Cerebellar nuclear complex (tissue), 1 donor: ENCODE data around the gene WFDC11.
"Not testable (repeated sequence)": the region's sequence is repeated elsewhere in the genome, so short reads cannot be mapped to it uniquely, and the experiment has no call there.

Experiments used
- DNase-seq, 2 experiments: peaks; one replicate each; lab custom pipeline; 2025; lab: John Stamatoyannopoulos, UW

Gene WFDC11

DNA sequence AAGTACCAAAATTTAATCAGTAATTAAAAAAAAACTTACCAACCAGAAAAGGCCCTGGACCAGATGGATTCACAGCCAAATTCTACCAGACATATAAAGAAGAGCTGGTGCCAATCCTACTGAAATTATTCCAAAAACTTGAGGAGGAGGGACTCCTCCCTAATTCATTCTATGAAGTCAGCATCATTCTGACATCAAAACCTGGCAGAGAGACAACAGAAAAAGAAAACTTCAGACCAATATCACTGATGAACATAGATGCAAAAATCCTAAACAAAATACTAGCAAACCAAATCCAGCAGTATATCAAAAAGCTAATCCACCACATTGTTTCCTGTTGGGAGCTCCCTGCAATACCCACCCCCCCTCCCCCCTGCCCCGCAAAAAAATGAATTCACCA, at the start of gene WFDC11:
Gene WFDC11 (minus strand): TSS at position 101 of the 400 bp plus-strand sequence. CDS start 19,639 bp downstream, outside the sequence.
- DNase-seq: no peak

DNA sequence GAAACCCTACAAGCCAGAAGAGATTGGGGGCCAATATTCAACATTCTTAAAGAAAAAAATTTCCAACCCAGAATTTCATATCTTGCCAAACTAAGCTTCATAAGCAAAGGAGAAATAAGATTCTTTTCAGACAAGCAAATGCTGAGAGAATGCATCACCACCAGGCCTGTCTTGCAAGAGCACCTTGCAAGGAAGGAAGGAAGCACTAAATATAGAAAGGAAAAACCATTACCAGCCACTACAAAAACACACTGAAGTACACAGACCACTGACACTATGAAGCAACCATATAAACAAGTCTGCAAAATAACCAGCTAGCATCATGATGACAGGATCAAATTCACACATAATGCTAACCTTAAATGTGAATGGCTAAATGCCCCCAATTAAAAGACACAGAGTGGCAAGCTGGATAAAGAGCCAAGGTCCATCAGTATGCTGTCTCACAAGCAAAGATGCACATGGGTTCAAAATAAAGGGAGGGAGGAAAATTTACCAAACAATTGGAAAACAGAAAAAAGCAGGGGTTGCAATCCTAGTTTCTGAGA, 46.2 kb upstream of the WFDC11 start:
- DNase-seq: not testable (repeated sequence)

DNA sequence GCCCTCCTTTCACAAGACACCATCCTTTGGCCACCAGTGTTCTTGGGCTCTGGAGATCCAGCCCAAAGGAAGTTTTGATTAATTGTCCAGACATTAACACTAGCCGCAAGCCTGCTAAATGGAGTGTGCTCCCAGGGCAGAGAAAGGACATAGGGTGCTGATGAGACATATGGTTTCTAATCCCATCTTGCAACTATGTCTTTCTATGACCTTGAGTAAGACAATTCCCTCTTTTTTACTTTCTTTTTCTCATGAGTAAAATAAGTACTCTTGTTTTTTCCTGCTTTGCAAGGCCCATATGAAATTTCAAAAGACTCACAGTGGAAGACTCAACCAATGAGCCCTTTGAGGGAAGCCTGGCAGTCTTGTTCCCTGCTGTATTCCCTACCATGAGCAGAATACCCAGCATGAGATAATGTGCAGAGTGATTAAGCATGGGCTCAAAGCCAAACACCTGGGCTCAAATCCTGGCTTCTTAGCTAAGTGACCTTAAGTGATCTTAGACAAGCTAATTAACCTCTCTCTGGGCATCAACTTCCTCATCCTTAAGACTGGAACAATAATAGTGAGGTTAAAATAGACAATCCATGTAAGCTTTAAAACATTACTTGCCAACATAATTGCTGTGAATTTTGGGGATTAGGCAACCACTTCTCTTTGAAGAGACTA, 35.1 kb upstream of the WFDC11 start, which contains the start of gene WFDC10B:
Gene WFDC10B (minus strand): TSS at position 51 of the 669 bp plus-strand sequence. CDS start 19,027 bp downstream, outside the sequence.
- no peak for DNase-seq

DNA sequence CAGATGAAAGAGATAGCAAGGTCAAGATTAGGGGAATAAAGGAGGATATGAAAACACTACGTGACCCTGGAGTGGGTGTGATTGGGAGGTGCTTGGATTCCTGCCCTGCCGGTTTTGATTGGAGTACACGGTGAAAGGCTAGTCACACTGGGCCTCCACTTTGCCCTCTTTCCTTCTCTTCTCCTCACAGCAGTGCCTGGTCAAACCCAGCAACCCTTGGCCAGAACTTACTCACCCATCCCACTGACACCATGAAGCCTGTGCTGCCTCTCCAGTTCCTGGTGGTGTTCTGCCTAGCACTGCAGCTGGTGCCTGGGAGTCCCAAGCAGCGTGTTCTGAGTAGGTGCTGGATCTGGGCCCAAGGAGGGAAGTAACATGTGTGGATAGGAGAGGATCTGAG, 31.8 kb upstream of the WFDC11 start, which contains the start of gene WFDC13:
Gene WFDC13 (plus strand): TSS at position 166 of the 400 bp plus-strand sequence. CDS start 86 bp downstream, at position 252.
- no peak for DNase-seq

DNA sequence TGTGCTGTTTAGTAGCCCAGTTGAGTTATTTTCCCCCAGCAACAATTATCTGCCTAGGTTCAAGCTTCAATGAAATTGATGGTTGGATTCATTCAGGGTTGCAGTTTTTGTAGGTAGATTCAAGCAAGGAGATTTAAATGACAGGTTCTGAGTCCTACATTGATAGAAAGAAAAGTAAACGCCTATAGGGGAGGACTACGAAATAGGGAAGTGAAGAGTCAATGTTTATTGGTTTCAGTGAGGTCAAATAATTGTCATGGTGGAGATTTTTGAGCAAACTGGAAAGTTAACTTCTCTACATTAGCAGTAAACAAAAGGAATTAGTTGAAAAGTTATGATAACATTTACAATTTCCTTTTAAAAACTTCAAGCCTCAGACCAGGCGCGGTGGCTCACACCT, 31.1 kb upstream of the WFDC11 start:
- no peak for DNase-seq

DNA sequence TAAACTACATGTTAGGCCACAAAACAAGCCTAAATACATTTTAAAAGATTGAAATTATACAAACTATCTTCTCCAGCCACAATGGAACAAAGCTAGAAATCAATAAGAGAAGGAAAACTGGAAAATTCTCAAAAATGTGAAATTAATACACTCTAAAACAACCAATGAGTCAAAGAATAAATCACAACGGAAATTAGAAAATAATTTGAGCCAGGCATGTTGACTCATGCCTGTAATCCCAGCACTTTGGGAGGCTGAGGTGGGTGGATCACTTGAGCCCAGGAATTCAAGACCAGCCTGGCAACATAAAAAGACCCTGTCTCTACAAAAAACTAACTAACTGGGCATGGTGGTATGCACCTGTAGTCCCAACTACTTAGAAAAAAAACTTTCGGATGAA, 25.5 kb upstream of the WFDC11 start:
- DNase-seq: no peak

DNA sequence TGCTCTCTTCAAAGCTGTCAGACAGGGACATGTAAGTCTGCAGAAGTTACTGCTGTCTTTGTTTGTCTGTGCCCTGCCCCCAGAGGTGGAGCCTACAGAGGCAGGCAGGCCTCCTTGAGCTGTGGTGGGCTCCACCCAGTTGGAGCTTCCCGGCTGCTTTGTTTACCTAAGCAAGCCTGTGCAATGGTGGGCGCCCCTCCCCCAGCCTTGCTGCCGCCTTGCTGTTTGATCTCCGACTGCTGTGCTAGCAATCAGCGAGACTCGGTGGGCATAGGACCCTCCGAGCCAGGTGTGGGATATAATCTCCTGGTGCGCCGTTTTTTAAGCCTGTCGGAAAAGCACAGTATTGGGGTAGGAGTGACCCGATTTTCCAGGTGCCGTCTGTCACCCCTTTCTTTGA, 23.3 kb upstream of the WFDC11 start:
- DNase-seq: not testable (repeated sequence)

DNA sequence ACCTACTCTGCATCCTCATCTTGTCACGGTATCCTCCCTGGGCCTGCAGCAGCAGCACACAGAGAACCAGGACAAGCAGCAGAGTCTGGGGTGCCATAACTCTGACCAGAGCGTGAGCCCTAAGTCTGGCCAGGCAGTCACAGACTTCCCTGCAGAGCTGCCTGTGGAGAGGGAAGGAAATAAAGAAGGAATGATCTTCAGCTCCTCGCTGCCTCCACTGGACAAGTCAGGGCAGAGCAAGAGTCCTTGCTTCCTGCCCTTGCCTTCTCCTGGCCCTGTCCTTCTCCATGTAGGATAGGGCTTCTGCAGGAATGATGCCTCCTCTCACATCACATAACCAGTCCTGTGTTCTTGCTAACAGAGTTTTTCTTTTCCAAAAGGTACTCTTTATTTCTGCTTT, 15.9 kb upstream of the WFDC11 start:
- no peak for DNase-seq

DNA sequence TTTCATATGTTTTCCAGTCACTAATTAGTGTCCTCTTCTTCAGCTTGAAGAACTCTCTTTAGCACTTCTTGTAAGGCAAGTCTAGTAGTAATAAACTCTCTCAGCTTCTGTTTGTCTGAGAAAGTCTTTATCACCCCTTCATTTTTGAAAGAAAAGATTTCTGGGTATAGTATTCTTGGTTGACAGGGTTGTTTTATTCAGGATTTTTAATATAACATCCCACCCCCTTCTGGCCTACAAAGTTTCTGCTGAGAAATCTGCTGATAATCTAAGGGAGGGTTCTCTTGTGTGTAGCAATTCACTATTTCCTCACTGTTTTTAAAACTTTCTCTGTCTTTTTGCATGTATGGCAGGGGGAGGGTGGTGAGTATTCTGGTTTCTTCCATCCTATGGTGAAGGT, 9.6 kb upstream of the WFDC11 start:
- DNase-seq: no peak

DNA sequence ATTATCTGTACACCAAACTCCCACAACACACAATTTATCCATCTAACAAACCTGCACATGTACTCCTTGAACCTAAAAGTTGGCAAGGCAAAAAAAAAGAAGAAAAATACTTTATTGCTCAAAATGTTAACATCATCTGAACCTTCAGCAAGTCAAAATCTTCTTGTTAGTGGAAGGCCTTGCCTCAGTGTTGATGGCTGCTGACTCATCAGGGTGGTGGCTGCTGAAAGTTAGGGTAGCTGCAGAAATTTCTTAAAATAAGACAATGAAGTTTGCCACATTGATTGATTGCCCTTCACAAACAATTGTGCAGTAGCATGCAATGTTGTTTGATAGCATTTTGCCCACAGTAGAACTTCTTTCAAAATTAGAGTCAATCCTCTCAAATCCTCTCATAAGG, 2.7 kb upstream of the WFDC11 start:
- DNase-seq: no peak

DNA sequence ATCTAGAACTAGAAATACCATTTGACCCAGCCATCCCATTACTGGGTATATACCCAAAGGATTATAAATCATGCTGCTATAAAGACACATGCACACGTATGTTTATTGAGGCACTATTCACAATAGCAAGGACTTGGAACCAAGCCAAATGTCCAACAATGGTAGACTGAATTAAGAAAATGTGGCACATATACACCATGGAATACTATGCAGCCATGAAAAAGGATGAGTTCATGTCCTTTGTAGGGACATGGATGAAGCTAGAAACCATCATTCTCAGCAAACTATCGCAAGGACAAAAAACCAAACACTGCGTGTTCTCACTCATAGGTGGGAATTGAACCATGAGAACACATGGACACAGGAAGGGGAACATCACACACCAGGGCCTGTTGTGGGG, 13.0 kb downstream of the WFDC11 start:
- DNase-seq: not testable (repeated sequence)

DNA sequence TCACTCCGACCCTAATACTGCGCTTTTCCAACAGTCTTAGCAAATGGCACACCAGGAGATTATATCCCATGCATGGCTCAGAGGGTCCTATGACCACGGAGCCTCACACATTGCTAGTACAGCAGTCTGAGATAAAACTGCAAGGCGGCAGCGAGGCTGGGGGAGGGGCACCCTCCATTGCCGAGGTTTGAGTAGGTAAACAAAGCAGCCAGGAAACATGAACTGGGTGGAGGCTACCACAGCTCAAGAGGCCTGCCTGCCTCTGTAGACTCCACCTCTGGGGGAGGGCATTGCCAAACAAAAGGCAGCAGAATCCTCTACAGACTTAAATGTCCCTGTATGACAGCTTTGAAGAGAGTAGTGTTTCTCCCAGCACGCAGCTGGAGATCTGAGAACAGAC, 18.3 kb downstream of the WFDC11 start:
- DNase-seq: not testable (repeated sequence)

DNA sequence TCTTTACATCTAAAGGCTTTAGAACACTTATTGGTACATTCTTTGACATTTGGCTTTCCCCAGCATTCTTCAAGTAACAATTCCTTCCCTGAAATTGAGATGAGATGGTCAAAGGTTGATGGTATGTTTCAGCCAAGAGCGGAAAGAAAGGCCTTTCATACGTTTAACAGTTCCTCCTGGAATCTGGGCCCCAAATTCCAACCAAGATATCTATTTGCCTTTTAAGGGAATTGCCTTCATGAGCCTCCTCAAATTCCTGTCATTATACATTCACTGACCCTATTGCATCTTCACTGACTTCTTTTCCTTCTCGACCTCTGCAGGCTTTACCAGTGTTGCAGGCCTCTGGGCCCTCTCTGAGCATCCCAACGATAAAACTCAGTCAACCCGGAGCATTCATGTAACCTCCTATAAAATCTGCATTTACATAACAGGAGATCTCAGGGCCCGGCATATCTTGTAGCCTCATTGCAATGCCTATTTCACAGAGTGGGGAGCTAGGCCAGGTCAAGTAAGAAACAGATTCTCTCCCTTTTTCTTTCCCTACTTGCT, 20.7 kb downstream of the WFDC11 start:
- no peak for DNase-seq

DNA sequence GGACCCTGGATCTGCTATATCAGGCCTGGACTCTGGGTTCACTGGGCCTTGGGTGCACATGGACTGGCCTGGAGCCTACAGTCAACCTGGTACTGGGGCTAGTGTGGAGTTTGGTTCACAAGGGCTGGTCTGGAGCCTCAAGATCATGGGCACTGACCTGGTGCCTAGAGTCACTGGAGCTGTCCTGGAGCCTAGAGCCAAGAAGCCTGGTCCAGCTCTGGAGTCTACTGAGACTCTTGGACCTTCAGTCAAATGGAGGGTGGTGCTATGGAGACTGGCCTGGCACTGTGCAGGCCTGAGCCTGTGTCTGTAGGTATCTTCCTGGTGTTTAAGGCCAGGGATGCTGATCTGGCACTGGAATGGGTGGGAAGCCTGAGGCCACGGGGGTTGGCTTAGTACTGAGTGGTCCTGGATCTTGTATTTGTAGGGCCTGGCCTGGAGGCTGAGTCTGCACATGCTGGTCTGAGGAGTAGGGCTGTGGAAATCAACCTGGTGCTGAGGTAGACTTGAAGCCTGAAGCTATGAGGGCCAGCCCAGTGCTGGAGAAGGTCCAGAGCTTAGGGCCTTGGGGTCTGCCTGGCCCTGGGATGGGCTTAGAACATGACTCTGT, 22.5 kb downstream of the WFDC11 start:
- no peak for DNase-seq

DNA sequence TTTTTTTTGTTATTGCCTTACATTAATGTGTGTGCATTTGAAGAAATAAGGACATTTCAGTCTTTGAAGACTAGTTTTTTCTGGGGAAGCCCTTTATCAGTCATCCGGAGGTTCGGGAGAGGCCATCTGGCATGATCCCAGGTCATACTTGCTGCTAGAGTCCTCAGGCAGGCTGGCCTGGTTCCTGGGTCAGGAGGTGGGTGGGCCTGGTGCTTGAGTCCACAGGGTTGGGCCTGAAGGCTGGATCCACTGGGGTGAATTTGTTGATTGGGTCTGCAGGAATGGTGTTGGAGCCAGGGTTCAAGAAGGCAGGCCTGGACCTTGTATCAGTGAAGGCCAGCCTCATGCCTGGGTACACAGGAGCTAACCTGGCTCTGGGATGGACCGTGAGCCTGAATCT, 23.2 kb downstream of the WFDC11 start:
- DNase-seq: no peak

DNA sequence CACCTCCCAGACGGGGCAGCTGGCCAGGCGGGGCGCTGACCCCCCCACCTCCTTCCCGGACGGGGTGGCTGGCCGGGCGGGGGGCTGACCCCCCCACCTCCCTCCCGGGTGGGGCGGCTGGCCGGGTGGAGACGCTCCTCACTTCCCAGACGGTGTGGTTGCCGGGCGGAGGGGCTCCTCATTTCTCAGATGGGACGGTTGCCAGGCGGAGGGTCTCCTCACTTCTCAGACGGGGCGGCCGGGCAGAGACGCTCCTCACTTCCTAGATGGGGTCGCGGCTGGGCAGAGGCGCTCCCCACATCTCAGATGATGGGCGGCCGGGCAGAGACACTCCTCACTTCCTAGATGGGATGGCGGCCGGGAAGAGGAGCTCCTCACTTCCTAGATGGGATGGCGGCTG, 24.2 kb downstream of the WFDC11 start:
- DNase-seq: not testable (repeated sequence)

DNA sequence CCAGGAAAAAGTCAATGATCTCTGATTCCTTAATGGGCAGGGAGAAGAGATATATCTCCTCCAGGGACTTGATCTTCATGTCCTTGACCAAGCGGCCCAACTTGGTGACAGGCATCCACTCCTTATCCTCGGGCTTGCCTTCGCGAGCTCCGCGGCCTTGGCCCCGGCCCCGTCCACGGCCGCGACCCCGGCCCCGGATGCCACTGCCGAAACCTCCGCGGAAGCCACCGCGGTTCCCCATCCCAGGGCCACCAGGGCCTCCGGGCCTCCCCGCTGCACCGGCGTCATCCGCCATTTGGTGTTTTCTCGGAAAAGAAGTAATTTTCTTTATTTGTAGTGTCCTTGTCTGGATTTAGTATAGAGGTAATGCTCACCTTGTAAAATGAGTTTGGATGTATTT, 29.0 kb downstream of the WFDC11 start:
- not testable (repeated sequence) for DNase-seq

DNA sequence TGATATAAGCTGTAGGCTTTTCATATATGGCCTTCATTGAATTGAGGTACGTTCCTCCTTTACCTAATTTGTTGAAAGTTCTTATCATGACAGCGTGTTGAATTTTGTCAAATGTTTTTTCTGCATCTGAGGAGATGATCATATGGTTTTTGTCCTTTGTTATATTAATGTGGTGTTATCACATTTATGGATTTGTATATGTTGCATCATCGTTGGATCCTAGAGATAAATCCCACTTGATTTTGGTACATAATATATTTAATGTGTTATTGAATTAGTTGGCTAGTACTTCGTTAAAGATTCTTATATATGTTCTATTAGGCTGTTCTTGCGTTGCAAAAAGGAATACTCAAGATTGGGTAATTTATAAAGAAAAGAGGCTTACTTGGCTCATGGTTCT, 30.4 kb downstream of the WFDC11 start:
- no peak for DNase-seq

DNA sequence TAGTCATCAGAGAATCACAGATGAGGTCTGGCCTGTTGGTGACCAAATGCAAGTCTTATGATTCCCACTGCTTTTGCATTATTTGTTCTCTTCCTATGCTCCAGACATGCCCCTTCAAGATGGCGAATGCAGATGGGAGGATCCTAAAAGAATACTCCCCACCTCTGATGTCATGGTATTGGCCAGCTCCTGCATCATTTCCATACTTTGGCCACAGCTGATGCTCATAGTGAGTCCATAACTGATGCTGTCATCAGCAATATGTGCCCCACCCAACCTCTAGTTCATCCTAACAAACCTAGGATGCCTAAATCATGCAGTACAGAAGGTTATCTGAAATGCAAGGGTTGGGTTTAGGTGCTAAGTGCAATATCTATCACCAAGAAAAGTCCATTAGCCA, 33.5 kb downstream of the WFDC11 start:
- DNase-seq: no peak

DNA sequence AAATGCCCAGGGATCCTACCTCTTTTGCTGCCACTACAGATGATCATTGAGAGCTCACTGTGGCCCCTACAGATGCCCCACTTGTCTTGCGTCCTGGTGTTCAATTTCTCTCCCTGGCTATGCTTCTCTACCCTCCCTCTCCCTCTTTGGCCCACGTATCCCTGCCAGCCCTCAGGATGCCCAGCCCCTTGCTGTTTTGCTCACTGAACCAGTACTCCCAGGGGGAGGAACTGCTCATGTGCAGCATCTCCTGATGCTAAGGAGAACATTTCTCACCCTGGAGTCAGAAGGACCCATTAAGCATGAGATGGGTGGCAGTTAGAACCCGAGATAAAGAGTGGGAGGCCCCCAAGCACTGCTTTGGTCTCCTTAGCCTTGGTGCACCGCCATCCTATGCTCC, 38.9 kb downstream of the WFDC11 start, which contains the start of gene WFDC9:
Gene WFDC9 (minus strand): TSS at position 101 of the 400 bp plus-strand sequence. CDS start 21,103 bp downstream, outside the sequence.
- no peak for DNase-seq

DNA sequence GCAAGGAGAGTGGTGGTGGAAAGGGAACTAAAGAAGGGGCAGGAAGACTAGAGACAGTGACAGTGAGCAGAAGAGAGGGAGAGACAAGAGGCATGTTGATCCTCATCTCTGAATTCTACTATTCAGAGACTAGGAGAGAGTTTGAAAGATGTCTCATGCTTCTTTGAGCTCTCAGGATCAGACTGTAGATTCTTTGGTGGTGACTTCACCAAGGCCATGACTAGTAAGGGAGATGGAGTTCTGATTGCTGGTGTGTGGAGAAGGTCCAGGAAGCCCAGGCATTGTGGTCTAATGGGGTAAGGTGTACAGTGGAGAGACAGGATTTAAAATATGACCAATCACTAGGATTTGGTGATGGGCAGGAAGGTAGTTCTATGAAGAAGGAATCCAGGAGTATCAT, 39.7 kb downstream of the WFDC11 start:
- DNase-seq: no peak

DNA sequence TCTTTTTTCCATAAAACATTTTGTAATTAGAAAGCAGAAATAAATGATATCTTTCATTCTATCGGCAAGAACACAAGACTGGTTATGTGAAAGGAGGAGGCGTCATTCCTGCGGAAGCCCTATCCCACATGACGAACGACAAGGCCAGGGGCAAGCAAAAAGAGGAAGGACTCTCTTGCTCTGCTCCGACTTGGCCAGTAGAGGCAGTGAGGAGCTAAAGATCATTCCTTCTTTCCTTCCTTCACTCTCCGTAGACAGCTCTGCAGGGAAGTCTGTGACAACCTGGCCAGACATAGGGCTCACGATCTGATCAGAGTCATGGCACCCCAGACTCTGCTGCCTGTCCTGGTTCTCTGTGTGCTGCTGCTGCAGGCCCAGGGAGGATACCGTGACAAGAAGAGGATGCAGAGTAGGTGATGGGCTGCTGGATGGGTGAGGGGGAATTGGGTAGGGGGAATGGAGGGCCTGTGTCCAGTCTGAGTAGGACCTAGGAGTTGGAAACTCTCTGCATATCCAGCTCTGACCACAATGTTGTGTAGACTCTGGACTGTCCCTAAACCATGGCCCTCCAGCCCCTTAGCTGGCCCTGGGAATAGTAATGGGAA, 40.4 kb downstream of the WFDC11 start, which contains the start of gene WFDC10A:
Gene WFDC10A (plus strand): TSS at position 244 of the 605 bp plus-strand sequence. CDS start 75 bp downstream, at position 319.
- no peak for DNase-seq
